Panc1 (cell line): ENCODE data around the gene ANG.

Experiments
- POLR2AphosphoS5 ChIP-seq: IDR thresholded peaks from 2 replicates; pipeline ENCODE4 v1.6.1; 2012; ENCODE audit warnings: mild to moderate bottlenecking, low read depth, low read length, moderate library complexity
- TF ChIP-seq, protein P1 (sequence below): fragments of 450-650 bp; IDR thresholded peaks from 2 replicates; pipeline ENCODE4 v1.5.1; 2017; ENCODE audit warnings: mild to moderate bottlenecking

- no peak for TF ChIP-seq POLR2AphosphoS5
- TF ChIP-seq, protein P1, sequence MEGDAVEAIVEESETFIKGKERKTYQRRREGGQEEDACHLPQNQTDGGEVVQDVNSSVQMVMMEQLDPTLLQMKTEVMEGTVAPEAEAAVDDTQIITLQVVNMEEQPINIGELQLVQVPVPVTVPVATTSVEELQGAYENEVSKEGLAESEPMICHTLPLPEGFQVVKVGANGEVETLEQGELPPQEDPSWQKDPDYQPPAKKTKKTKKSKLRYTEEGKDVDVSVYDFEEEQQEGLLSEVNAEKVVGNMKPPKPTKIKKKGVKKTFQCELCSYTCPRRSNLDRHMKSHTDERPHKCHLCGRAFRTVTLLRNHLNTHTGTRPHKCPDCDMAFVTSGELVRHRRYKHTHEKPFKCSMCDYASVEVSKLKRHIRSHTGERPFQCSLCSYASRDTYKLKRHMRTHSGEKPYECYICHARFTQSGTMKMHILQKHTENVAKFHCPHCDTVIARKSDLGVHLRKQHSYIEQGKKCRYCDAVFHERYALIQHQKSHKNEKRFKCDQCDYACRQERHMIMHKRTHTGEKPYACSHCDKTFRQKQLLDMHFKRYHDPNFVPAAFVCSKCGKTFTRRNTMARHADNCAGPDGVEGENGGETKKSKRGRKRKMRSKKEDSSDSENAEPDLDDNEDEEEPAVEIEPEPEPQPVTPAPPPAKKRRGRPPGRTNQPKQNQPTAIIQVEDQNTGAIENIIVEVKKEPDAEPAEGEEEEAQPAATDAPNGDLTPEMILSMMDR = no peak
These were observed 32.3 kb upstream of the ANG start for GRCh38 chr14:20656274-20656673.
